Measurements from ENCODE around the gene ARL6IP6.

ARL6IP6 gene

DNA sequence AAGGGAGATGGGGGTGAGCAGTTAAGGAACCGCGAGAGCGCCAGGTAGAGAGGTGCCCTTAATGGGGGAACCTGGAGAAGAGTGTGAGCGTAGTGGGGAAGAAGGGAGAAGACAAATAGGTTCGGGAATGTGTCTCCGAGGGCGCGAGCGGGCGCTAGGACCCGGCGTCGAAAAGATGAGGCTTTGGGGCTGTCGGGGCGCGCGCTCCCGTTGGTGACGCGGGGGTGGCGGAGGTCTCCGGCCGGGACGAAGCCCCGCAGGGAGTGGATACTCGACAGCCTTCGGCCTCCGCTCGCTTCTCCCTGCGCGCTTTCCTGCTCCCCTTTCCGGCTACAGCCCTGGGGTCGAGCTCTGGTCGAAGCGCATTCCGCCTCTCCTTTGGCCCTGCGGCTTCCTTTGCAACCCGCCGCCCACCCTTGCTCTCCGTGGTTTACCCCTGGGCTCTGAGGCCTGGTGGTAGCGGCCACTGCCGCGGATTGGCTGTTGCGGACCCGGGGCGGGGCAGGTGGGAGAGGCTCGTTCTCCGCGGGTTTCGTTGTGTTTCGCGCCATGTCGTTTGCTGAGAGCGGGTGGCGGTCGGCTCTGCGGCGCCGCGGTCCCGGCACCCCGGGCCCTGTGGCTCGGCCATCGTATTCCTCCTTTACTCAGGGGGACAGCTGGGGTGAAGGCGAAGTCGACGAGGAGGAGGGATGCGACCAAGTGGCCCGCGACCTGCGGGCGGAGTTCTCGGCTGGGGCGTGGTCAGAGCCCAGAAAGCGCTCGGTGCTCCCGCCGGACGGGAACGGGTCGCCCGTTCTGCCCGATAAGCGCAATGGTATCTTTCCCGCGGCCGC, at the start of gene ARL6IP6:
Gene ARL6IP6, plus strand, starts transcription at position 545 of the 833 bp plus-strand sequence. Its CDS starts 5 bp downstream, at position 550.
- Histone ChIP-seq H3K9ac (ENCODE audit: low read depth in 1 of 2, low read length in 2 of 2) (peak within 1 kb of the TSS; percentile 90 to 97), H3K36me3 (ENCODE audit: control insufficient read depth in 2 of 2, insufficient read depth in 2 of 2, low read length in 2 of 2) (peaks cover 3 to 6% of the 10 kb centered on the region in 2 donors), H3K9me3 (ENCODE audit: control insufficient read depth in 2 of 2, low read length in 2 of 2) (no peaks in the 10 kb centered on the region), H3K27ac (ENCODE audit: low read depth in 2 of 2, low read length in 2 of 2) (peak within 1 kb of the TSS; percentile 99 to 100), H3K27me3 (ENCODE audit: control insufficient read depth in 2 of 2, insufficient read depth in 2 of 2, low read length in 2 of 2) (no peaks in the 10 kb centered on the region), H3K4me1 (ENCODE audit: control insufficient read depth in 2 of 2, insufficient read depth in 2 of 2, low read length in 2 of 2) (peaks cover 15 to 17% of the 10 kb centered on the region in 2 donors), H3K4me3 (ENCODE audit: low read length in 2 of 2) (peak within 1 kb of the TSS; percentile 99 to 100)

DNA sequence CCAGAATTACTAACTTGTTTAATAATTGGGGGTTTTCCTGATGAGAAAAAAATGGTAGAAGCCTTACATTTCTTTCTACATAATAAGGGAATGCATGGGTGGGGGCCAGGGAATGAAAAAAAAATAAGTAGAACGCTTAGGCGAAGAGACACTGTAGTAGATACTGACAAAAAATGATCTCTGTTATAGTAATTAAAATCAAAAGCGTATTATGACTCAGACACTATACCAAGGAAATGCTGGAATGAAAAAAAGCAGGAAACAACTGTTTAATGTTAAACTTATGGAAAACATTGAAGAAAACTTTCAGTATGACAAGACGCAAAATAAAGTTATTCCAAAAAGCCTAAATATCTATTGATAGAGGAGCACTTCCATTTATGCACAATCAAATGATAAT, 44.1 kb upstream of the ARL6IP6 start:
- Histone ChIP-seq H3K36me3 (ENCODE audit: control insufficient read depth in 2 of 2, insufficient read depth in 2 of 2, low read length in 2 of 2) (peaks cover 51 to 63% of the 10 kb centered on the region in 2 donors), H3K4me1 (ENCODE audit: control insufficient read depth in 2 of 2, insufficient read depth in 2 of 2, low read length in 2 of 2) (no peaks in the 10 kb centered on the region), H3K9me3 (ENCODE audit: control insufficient read depth in 2 of 2, low read length in 2 of 2) (no peaks in the 10 kb centered on the region), H3K4me3 (ENCODE audit: low read length in 2 of 2) (no peak overlapping the region), H3K9ac (ENCODE audit: low read depth in 1 of 2, low read length in 2 of 2) (no peak overlapping the region), H3K27me3 (ENCODE audit: control insufficient read depth in 2 of 2, insufficient read depth in 2 of 2, low read length in 2 of 2) (no peaks in the 10 kb centered on the region), H3K27ac (ENCODE audit: low read depth in 2 of 2, low read length in 2 of 2) (no peak overlapping the region)

DNA sequence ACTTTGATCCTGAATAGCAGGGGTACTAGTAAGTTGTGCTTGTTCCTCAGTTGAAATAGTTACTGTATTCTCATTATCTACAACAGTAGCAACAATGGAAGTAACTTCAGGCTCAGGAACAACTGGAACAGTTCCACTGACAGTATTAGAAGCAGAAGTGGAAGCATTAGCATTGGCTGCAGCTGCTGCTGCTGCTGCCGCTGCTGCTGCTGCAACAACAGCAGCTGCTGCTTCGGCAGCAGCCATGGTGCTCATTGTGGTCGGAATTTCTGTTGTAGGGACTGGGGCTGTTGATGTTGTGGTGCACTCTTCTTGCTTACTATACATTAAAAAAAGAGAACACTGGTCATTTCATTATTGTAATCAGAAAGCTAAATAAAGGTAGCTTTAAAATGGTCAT, 42.0 kb upstream of the ARL6IP6 start:
- Histone ChIP-seq H3K4me3 (ENCODE audit: low read length in 2 of 2) (no peak overlapping the region), H3K9ac (ENCODE audit: low read depth in 1 of 2, low read length in 2 of 2) (no peak overlapping the region), H3K9me3 (ENCODE audit: control insufficient read depth in 2 of 2, low read length in 2 of 2) (no peaks in the 10 kb centered on the region), H3K27me3 (ENCODE audit: control insufficient read depth in 2 of 2, insufficient read depth in 2 of 2, low read length in 2 of 2) (no peaks in the 10 kb centered on the region), H3K36me3 (ENCODE audit: control insufficient read depth in 2 of 2, insufficient read depth in 2 of 2, low read length in 2 of 2) (peaks cover 47 to 64% of the 10 kb centered on the region in 2 donors), H3K4me1 (ENCODE audit: control insufficient read depth in 2 of 2, insufficient read depth in 2 of 2, low read length in 2 of 2) (no peaks in the 10 kb centered on the region), H3K27ac (ENCODE audit: low read depth in 2 of 2, low read length in 2 of 2) (no peak overlapping the region)

DNA sequence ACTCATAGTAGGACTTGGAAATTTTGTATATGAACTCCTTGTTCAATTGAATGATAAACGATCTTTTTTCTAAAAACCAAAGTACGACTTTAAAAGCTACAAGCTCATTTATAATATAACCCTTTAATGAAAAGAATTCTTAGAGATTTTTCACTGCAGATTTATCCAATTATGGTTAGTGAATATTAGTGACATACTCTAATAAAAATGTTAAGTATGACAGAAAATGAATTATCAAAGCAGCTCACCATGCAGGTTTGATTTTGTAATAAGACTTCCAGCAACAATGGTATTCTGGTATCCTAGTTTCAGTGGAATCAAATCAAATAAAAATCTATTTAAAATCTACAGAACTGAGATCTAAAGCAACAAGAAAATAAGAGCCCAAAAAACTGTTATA, 39.6 kb upstream of the ARL6IP6 start:
- Histone ChIP-seq H3K9me3 (ENCODE audit: control insufficient read depth in 2 of 2, low read length in 2 of 2) (no peaks in the 10 kb centered on the region), H3K4me3 (ENCODE audit: low read length in 2 of 2) (no peak overlapping the region), H3K9ac (ENCODE audit: low read depth in 1 of 2, low read length in 2 of 2) (no peak overlapping the region), H3K27me3 (ENCODE audit: control insufficient read depth in 2 of 2, insufficient read depth in 2 of 2, low read length in 2 of 2) (no peaks in the 10 kb centered on the region), H3K4me1 (ENCODE audit: control insufficient read depth in 2 of 2, insufficient read depth in 2 of 2, low read length in 2 of 2) (no peaks in the 10 kb centered on the region), H3K27ac (ENCODE audit: low read depth in 2 of 2, low read length in 2 of 2) (no peak overlapping the region), H3K36me3 (ENCODE audit: control insufficient read depth in 2 of 2, insufficient read depth in 2 of 2, low read length in 2 of 2) (peaks cover 31 to 49% of the 10 kb centered on the region in 2 donors)

DNA sequence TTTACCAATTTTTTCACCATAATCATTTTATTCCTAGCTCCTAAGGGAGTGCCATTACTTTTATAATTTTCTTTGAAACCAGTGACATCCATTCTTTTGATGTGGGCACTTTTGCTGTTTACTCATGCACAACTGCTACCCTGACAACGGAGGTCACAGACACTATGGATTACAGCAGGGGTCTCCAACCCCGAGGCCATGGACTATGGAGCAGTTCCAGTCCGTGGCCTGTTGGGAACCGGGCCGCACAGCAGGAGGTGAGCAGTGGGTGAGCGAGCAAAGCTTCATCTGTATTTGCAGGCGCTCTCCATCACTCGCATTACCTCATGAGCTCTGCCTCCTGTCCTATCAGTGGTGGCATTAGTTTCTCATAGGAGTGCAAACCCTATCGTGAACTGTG, 35.8 kb upstream of the ARL6IP6 start:
- Histone ChIP-seq H3K27me3 (ENCODE audit: control insufficient read depth in 2 of 2, insufficient read depth in 2 of 2, low read length in 2 of 2) (no peaks in the 10 kb centered on the region), H3K36me3 (ENCODE audit: control insufficient read depth in 2 of 2, insufficient read depth in 2 of 2, low read length in 2 of 2) (peaks cover 14 to 32% of the 10 kb centered on the region in 2 donors), H3K9me3 (ENCODE audit: control insufficient read depth in 2 of 2, low read length in 2 of 2) (no peaks in the 10 kb centered on the region), H3K9ac (ENCODE audit: low read depth in 1 of 2, low read length in 2 of 2) (no peak overlapping the region), H3K27ac (ENCODE audit: low read depth in 2 of 2, low read length in 2 of 2) (no peak overlapping the region), H3K4me1 (ENCODE audit: control insufficient read depth in 2 of 2, insufficient read depth in 2 of 2, low read length in 2 of 2) (no peaks in the 10 kb centered on the region), H3K4me3 (ENCODE audit: low read length in 2 of 2) (no peak overlapping the region)

DNA sequence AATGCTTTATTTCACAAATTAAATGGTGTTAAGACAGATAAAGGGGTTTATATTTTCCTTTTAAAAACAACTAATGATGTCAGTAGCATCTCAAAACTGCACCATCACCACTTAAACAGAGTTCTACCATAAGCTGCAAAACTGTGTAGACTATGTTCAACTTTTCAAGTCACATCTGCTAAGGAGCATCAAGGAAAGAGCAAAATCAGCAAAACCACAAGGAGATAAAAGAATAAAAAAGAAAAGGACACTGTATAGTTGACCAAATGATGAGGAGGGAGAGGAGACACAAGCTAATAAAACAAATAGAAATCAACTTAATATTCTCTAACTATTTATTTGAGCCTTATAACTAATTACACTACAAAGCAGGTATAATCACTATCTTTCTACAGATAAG, 35.0 kb upstream of the ARL6IP6 start:
- Histone ChIP-seq H3K36me3 (ENCODE audit: control insufficient read depth in 2 of 2, insufficient read depth in 2 of 2, low read length in 2 of 2) (peaks cover 12 to 28% of the 10 kb centered on the region in 2 donors), H3K4me1 (ENCODE audit: control insufficient read depth in 2 of 2, insufficient read depth in 2 of 2, low read length in 2 of 2) (no peaks in the 10 kb centered on the region), H3K27ac (ENCODE audit: low read depth in 2 of 2, low read length in 2 of 2) (no peak overlapping the region), H3K9ac (ENCODE audit: low read depth in 1 of 2, low read length in 2 of 2) (no peak overlapping the region), H3K9me3 (ENCODE audit: control insufficient read depth in 2 of 2, low read length in 2 of 2) (no peaks in the 10 kb centered on the region), H3K4me3 (ENCODE audit: low read length in 2 of 2) (no peak overlapping the region), H3K27me3 (ENCODE audit: control insufficient read depth in 2 of 2, insufficient read depth in 2 of 2, low read length in 2 of 2) (no peaks in the 10 kb centered on the region)

DNA sequence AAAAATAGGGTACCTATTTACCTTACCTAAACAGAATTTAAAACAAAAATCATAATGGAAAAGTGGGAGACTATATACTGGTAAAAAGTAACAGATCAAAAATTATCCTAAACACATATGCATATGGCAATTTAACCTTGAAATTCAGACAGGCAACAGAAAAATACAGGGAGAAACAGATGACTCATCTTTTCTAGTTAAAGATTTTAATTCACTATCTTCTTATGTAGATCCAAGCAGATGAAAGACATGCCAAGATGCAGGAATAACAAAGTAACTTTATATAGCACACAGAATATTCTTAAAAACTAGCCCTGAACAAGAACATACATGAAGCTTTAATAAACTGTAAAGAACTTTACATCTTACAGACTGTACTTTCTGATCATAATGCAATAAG, 32.1 kb upstream of the ARL6IP6 start:
- Histone ChIP-seq H3K27me3 (ENCODE audit: control insufficient read depth in 2 of 2, insufficient read depth in 2 of 2, low read length in 2 of 2) (no peaks in the 10 kb centered on the region), H3K27ac (ENCODE audit: low read depth in 2 of 2, low read length in 2 of 2) (no peak overlapping the region), H3K36me3 (ENCODE audit: control insufficient read depth in 2 of 2, insufficient read depth in 2 of 2, low read length in 2 of 2) (peaks cover 0 to 4% of the 10 kb centered on the region in 2 donors), H3K4me3 (ENCODE audit: low read length in 2 of 2) (no peak overlapping the region), H3K9ac (ENCODE audit: low read depth in 1 of 2, low read length in 2 of 2) (no peak overlapping the region), H3K4me1 (ENCODE audit: control insufficient read depth in 2 of 2, insufficient read depth in 2 of 2, low read length in 2 of 2) (no peaks in the 10 kb centered on the region), H3K9me3 (ENCODE audit: control insufficient read depth in 2 of 2, low read length in 2 of 2) (no peaks in the 10 kb centered on the region)

DNA sequence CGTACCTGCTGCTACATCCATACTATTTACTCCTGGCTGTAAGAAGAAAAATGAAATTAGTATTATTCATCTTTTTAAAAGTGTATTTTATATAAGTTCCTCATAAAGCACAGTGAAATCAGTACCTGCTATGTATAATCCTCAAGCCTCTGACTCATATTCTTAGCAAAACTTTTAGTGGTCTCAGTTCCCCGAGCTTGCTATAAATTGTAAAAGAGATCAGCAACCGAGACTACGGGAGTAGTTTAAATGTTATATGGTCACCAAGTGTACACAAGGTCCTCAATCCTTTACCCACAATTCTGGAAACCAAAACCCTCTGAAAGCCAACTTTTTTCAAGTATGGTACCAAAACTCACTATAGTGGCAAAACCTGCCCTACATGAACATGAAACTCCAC, 25.4 kb upstream of the ARL6IP6 start:
- Histone ChIP-seq H3K27ac (ENCODE audit: low read depth in 2 of 2, low read length in 2 of 2) (no peak overlapping the region), H3K9ac (ENCODE audit: low read depth in 1 of 2, low read length in 2 of 2) (no peak overlapping the region), H3K4me1 (ENCODE audit: control insufficient read depth in 2 of 2, insufficient read depth in 2 of 2, low read length in 2 of 2) (peaks cover 0 to 2% of the 10 kb centered on the region in 2 donors), H3K27me3 (ENCODE audit: control insufficient read depth in 2 of 2, insufficient read depth in 2 of 2, low read length in 2 of 2) (no peaks in the 10 kb centered on the region), H3K9me3 (ENCODE audit: control insufficient read depth in 2 of 2, low read length in 2 of 2) (no peaks in the 10 kb centered on the region), H3K36me3 (ENCODE audit: control insufficient read depth in 2 of 2, insufficient read depth in 2 of 2, low read length in 2 of 2) (peaks cover 9 to 14% of the 10 kb centered on the region in 2 donors), H3K4me3 (ENCODE audit: low read length in 2 of 2) (no peak overlapping the region)

DNA sequence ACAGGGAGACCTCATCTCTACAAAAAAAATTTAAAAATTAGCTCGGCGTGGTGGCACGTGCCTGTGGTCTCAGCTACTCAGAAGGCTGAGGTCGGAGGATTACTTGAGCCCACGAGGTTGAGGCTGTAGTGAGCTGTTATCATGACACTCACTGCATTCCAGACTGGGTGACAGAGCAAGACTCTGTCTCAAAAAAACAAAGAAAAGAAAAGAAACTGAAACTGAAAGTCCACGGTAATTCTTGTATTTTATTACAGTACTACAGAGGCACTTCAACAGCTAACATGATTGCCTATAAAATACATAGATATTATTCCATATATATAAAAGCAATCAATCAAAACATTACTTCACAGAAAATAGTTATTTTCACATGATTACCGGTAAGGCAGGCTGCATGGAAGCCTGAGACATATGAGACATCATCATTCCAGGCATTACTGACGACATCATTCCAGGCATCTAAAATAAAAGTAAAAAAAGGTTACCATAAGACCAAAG, 24.2 kb upstream of the ARL6IP6 start:
- Histone ChIP-seq H3K36me3 (ENCODE audit: control insufficient read depth in 2 of 2, insufficient read depth in 2 of 2, low read length in 2 of 2) (peaks cover 9 to 14% of the 10 kb centered on the region in 2 donors), H3K4me3 (ENCODE audit: low read length in 2 of 2) (peak overlapping the region; percentile 4 to 61), H3K9ac (ENCODE audit: low read depth in 1 of 2, low read length in 2 of 2) (no peak overlapping the region), H3K4me1 (ENCODE audit: control insufficient read depth in 2 of 2, insufficient read depth in 2 of 2, low read length in 2 of 2) (peaks cover 0 to 2% of the 10 kb centered on the region in 2 donors), H3K27ac (ENCODE audit: low read depth in 2 of 2, low read length in 2 of 2) (peak overlapping the region in 1 of 2 donors; percentile 20), H3K27me3 (ENCODE audit: control insufficient read depth in 2 of 2, insufficient read depth in 2 of 2, low read length in 2 of 2) (no peaks in the 10 kb centered on the region), H3K9me3 (ENCODE audit: control insufficient read depth in 2 of 2, low read length in 2 of 2) (no peaks in the 10 kb centered on the region)

DNA sequence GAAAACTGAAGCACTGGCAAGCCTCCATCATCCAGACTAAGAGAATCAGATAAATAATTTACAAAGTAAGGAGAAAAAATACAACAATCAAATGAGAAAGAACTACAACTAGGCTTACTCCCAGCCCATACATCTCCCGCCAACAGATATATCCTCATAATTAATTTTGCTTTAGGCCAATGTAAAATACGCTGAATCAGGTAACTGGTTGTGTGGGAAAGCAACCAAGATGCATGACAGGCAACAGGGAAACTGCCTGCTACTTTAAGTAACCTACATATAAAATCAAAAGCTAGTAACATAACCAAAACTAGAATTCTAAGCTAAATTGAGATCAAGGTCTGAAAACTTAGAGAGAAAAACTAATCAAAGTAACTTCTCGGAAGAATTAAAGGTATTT, 22.7 kb upstream of the ARL6IP6 start:
- Histone ChIP-seq H3K9ac (ENCODE audit: low read depth in 1 of 2, low read length in 2 of 2) (no peak overlapping the region), H3K4me1 (ENCODE audit: control insufficient read depth in 2 of 2, insufficient read depth in 2 of 2, low read length in 2 of 2) (peaks cover 0 to 2% of the 10 kb centered on the region in 2 donors), H3K4me3 (ENCODE audit: low read length in 2 of 2) (no peak overlapping the region), H3K27me3 (ENCODE audit: control insufficient read depth in 2 of 2, insufficient read depth in 2 of 2, low read length in 2 of 2) (no peaks in the 10 kb centered on the region), H3K27ac (ENCODE audit: low read depth in 2 of 2, low read length in 2 of 2) (no peak overlapping the region), H3K9me3 (ENCODE audit: control insufficient read depth in 2 of 2, low read length in 2 of 2) (no peaks in the 10 kb centered on the region), H3K36me3 (ENCODE audit: control insufficient read depth in 2 of 2, insufficient read depth in 2 of 2, low read length in 2 of 2) (peaks cover 9 to 14% of the 10 kb centered on the region in 2 donors)

All from mucosa of rectum (tissue), 2 donors.